Endometrial microvascular endothelial cells (primary cell): ENCODE results near the gene RAB3IL1. TPM values are rescaled to one million over a fixed set of nuclear protein-coding genes. Genes with fewer than 3 reads are reported as not detected.

Experiments
- in situ Hi-C: cut with HindIII; loops from 2 replicates; pipeline ENCODE4 v1.10.0; 2017; ENCODE audit warnings: low sequenced_read_pairs, low pct_unique_long_range_greater_than_20kb; ENCODE audit errors: inconsistent ontology term
- total RNA-seq: library from RNA; depleted of rRNA; stranded (reverse); fragments of >200 nt; gene quantifications from one replicate; pipeline ENCODE4 v1.2.3, GENCODE V29; 2015; ENCODE audit errors: inconsistent ontology term

The RAB3IL1 gene
- total RNA-seq, 1 donor from 2014 or later = 2.5 TPM

DNA sequence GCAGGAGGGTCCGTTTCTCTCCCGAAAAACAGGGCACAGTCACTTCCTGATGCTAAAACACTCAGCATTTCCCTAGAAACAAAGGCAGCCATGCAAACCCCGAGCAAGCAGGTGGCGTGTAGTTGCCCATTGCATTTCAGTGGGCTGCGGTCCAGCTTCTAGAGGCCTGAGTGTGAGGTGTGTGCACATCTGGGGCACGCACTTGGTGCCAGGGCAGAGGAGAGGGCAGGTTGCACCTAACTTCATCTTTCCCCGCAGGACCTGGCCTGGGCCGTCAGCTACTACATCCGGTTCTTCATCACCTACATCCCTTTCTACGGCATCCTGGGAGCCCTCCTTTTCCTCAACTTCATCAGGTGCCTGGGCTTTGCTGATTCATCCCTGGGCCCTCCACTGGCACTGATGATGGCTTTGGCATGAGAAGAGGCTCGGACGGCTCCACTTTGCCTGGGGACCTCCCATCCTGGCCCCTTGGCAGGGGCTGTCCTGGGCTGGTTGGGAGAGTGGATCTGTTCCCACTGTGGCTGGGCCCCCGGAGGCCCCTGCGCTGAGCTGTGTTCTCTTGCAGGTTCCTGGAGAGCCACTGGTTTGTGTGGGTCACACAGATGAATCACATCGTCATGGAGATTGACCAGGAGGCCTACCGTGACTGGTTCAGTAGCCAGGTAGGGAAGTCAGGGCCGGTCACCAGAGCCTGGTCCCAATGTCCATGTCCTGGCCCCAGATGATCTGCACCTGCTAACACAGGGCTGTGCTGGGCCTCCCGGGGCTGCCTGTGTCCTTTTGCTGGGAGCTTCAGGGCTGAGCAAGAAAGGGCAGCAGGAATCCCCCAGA is 54.4 kb downstream of the RAB3IL1 start:
- in situ Hi-C loops = no loop called here

DNA sequence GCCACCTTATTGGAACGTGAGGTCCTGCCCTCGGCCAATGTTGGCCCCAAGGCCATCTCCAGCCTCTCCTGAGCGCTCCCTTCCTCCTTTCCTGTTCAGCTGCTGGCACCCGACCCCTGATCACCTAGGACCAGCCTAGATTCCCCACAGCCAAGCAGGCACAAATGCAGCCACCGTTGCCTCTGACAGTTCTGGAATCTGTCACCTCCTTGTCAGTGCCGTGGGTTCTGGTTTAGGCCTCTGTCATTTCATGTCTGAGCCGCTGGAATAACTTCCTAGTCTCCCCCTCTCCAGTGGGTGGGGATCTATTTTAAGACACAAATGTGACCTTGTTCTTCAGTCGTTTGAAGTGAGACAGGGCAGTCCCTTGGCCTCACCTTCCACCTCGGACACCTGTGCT is 55.7 kb downstream of the RAB3IL1 start:
- in situ Hi-C loops = no loop called here

DNA sequence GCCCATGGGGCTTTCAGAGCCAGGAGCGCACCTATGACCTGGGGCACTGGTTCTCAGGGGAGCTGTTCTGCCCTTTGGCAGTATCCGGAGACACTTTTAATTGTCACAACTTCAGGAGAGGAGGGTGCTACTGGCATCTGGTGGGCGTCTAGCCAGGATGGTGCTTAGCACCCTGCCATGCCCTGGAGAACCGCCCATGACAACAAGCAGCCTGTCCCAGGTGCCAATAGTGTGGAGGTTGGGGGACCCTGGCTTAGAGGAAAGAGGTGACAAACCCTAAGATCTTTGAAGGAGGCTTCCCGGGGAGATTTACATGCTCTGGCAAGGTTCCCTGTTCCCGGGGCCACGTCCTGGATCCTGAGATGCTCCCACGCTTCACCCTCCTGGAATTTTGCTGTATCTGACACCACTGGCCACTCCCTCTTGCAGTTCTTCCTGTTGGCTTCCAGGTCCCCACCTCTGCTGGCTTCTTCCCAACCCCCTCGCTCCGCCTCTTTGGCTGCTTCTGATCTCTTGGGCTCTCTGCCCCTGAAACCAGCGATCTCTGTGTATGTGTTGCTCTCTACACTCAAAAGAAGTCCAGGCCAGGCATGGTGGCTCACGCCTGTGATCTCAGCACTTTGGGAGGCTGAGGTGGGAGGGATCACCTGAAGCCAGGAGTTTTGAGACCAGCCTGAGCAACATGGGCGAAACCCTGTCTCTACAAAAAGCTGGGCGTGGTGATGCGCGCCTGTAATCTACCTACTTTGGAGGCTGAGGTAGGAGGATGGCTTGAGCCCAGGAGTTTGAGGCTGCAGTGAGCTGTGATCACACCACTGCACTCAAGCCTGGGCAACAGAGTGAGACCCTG is 57.1 kb downstream of the RAB3IL1 start:
- in situ Hi-C loops = no loop called here

DNA sequence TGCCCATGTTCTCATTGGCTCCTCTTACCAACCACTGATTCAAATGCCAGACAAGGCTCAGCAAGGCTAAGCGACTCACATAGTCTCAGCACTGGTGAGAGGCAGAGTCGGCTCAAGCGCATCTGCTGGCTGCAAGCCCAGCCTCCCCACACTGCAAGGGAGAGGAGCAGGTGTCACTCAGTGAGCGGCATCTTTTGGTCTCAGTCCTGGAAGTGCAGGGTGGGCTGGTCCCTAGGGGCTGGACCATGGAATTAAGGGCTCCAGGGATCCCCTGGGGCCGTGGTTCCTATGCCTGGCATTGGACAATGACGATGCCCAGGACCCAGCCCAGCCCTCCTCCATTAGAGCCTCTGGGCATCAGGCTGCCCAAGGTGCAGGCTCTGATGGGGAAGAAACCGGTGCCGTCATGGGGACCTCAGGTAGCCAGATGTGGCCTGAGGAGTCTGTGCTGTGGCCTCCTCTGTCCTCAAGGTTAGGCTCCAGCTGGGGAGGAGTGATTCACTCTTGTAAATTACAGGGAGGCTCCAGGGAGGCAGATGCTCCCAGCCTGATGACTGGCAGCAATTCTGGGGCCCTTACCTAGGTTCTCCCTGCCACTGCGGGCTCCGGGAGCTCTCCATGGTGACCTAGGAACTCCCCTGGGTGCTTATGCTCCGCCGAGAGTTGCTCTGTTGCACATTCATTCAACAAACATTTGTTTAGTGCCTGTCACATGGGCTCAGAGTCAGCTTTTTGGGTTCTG is 61.3 kb downstream of the RAB3IL1 start:
- in situ Hi-C loops = no loop called here

DNA sequence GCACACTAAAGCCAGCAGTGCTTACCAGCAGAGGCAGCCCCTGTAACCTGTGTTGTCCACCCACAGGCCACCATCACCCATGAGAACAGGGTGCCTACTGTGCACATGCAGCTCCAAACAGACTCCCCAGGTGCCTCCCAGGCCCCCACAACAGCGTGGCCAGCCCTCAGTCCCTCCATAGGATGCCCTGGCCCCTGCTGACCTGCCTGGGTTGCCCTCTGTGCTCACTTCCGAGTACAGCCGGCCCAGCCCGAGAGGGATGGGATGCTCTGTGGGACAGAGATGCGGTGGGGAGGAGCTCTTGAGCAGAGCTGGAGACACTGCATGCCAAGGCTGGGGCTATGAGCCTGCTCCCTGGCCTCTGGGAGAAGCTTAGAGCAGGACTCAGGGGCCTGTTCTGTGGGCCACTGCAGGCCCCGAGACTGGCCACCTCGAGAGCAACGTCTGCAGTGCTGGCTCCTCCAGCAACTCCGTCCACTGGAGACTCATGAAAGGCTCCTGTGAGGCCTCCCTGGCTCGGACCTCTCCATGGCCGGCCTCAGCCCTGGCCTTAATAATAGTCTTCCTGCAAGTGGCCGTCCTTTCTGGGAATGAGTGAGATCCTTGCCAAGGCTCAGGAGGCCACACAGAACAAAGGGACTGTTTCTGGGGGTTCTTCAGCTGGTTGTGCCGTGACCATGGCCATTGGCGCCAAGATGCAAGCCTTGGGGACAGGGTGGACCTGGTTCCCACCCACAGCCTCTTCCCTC is 62.2 kb downstream of the RAB3IL1 start:
- in situ Hi-C loops = no loop called here

DNA sequence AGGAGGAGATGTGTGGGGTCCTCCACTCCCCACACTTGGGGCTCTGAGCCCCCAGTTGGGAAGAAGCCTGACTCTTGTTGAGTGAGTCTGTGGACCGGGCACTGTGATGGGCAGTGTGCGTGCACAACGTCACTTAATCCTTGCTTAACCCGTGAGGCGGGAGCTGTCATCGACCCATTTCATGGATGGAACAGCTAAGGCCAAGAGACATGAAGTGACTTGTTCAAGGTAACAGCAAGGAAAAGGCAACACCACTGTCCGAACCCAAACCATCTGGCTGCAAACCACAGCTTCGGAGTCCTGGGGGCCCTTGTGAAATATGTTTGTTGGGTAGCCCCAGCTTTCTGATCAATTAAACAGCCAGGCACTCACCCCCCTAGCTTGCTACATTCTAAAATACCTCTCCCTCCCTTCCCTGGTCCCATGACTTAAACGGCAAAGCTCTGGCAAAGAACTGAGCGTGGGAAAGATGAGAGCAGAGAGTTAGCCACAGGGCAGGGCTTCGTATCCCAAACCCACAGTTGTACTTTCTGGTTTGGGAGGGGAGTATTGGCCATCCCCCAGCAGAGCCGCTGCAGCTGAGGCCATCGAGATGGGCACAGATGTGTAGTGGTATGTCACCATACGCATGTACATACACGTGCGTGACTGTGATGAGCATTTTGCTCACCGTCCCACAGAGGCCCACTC is 63.0 kb downstream of the RAB3IL1 start:
- in situ Hi-C loops = no loop called here

DNA sequence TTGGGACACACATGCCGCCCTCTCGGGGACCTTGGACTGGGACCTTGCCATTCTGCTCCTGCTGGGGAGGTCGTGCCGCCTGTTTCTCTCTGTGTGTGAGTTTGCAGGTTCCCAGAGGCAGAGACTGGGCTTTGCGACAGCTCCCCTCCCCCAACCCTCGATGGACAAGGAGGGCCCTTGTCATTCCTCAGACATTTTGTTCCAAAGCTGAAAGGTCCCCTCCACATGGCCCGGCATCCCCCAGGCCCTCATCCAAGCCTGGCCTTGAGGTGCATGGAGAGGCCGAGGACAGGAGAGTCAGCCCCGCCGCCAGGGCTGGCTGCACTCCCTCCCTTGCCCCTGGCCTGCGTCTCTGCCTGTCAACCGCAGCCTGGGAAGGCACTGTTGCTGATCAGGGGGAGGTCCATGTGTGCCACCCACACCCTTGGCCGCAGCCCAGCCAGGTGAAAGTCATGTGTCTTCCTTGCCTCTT is 63.6 kb downstream of the RAB3IL1 start:
- in situ Hi-C loops = no loop called here

DNA sequence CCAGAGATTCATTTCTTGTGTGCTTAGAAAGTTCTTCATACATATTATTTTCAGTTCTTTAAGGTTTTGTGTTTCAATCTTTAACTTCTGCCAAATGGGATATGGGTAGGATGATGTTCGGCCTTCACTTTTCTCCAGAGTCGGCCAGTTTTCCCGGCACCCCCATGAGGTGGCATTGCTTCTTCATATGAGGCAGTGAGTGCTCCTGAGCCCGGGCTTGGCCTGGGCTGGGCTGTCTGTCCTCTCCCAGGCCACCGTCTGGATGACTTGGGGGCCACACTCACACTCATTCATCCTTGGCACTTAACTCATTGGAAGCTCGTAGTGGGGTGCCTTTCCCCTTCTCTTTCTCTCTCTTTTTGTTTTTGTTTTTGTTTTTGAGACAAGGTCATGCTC is 65.5 kb downstream of the RAB3IL1 start:
- in situ Hi-C loops = no loop called here

DNA sequence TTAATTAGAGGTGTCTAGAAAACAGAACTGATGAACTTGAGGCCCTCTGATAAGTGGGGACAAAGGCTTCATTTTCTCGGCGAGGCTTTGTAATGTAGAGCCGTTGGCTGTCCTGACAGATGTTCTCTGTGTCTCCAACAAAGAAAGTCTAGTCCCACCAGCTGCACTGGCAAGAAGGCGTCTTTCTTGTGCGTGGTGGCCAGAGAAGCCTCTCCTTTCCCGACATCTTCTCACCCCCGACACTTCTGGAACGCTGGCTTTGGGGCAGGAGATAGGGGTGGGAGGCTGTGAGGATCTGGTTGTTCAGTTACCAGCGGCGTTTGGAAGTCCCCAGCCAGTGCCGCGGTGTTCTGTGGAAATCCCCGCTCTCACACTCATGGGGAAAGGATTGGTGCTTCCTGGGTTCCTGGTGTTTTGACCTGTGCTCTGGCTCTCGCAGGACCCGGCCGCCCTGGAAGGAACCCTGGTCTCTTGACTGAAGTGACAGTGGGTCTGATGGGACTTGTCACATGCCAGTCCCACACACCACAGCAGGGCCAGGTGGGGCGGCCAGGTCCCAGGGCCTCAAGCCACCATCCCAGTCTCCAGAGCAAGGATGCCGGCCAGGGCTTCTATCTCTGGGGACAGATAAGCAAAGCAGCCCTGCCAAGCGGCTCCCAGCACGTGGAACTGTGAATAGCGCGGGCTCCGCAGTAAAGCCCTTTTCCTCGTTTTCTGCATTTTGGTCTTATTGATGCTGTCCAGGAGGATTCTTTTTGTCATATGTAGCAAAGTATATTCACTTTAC is 66.1 kb downstream of the RAB3IL1 start:
- in situ Hi-C loops = no loop called here

DNA sequence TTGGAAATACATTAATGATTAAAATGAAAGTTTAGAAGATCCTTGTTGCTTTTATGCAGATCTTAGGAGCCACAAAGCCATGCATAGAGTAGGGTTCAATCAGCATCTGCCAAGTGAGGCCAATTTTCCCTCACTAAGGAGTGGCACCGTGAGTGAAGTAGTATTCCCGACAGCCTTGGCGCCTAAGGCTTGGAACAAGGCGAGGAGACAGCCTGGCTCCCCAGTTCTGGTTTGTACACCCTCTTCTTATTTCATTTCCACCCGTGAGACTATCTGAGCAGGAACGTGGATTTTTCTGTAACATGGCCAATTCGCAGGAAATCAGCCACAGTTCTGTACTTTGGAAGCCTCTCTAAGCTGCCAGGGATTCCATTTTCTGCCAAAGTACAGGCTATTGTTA is 66.7 kb downstream of the RAB3IL1 start:
- in situ Hi-C loops = no loop called here

DNA sequence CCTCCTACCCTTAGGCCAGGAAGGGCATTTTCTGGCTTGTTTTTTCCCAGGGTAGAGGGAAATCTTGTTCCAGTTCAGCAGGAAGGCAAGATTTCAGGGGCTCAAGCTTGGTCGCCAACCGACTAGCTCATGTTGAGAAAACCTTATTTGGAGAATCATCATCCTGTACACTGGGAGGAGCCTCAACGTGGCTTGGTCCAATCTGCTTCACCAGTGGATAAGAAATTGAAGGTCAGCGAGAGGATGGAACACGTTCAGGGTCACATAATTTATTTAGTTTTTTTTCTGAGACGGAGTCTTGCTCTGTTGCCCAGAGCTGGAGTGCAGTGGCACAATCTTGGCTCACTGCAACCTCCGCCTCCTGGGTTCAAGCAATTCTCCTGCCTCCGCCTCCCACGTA is 68.7 kb downstream of the RAB3IL1 start:
- in situ Hi-C loops = no loop called here

DNA sequence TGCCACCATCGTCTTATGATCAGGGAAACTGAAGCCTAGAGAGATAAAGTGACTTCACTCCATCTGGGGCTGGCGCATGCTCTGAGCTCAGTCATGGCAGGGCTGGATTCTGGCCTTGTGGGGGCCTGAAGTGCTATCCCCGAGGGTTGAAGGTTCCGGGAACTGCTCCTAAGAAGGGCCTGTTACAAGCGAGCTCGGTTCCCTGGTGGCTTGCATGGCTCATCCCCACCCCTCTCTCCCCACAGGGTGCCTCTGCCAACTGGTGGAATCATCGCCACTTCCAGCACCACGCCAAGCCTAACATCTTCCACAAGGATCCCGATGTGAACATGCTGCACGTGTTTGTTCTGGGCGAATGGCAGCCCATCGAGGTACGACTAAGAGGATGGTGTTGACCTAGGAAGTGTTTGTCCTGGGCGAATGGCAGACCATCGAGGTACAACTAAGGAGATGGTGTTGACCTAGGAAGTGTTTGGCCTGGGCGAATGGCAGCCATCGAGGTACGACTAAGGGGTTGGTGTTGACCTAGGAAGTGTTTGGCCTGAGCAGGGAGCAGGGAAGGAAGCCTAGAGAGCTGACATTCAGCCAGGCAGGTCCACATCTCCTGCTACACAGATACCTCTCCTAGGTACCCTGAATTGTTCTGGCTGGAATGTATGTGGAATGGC is 69.3 kb downstream of the RAB3IL1 start:
- in situ Hi-C loops = no loop called here

Other genes with a start within 250 kb of the RAB3IL1 start
- gene DAGLA, start 237.2 kb downstream of the RAB3IL1 start, total RNA-seq = 2.5 TPM
- 13.7 TPM for gene MYRF, start 164.9 kb downstream of the RAB3IL1 start, total RNA-seq
- 59.3 TPM for gene TMEM258, start 125.0 kb downstream of the RAB3IL1 start, total RNA-seq
- gene FEN1, start 124.7 kb downstream of the RAB3IL1 start, total RNA-seq = 69.3 TPM
- gene FADS1, start 100.6 kb downstream of the RAB3IL1 start, total RNA-seq = 40.0 TPM
- 121 TPM for gene FADS2, start 89.3 kb downstream of the RAB3IL1 start, total RNA-seq
- gene FADS3, start 26.0 kb downstream of the RAB3IL1 start, total RNA-seq = 307 TPM
- under 0.01 TPM for gene BEST1, start 32.8 kb upstream of the RAB3IL1 start, total RNA-seq
- gene FTH1, start 50.1 kb upstream of the RAB3IL1 start, total RNA-seq = 774 TPM
- gene INCENP, start 206.4 kb upstream of the RAB3IL1 start, total RNA-seq = 50.7 TPM